Liver (tissue), 9 donors: Measurements from ENCODE around the gene PITPNM3. TPM values are rescaled to one million over a fixed set of nuclear protein-coding genes. Genes with fewer than 3 reads are reported as not detected.

Experiments used
- DNase-seq: peaks from one replicate; pipeline ENCODE4 v3.0.0-alpha.2; 2017; ENCODE audit warnings: low spot score
- H3K27ac ChIP-seq, 2 donors: one replicate each; pipeline ENCODE4 v1.7.0; 2013; ENCODE audit warnings: inconsistent platforms in 2 of 2, low read length in 2 of 2, control low read depth in 1 of 2, low read depth in 1 of 2, mild to moderate bottlenecking in 1 of 2
- H3K27me3 ChIP-seq, 4 donors: one replicate each; pipeline versions ENCODE4 v1.6.1 to v1.7.0; 2013; ENCODE audit warnings: low read length in 3 of 4, inconsistent platforms in 1 of 4, mild to moderate bottlenecking in 1 of 4, moderate library complexity in 1 of 4; ENCODE audit not compliant: control insufficient read depth in 4 of 4, insufficient read depth in 4 of 4
- H3K36me3 ChIP-seq, 4 donors: one replicate each; pipeline versions ENCODE4 v1.6.1 to v1.7.0; 2013; ENCODE audit warnings: low read length in 3 of 4, mild to moderate bottlenecking in 3 of 4, low read depth in 1 of 4, moderate library complexity in 1 of 4; ENCODE audit not compliant: control insufficient read depth in 4 of 4, insufficient read depth in 3 of 4
- H3K4me1 ChIP-seq, 4 donors: one replicate each; pipeline versions ENCODE4 v1.6.1 to v1.7.0; 2013; ENCODE audit warnings: low read length in 3 of 4, mild to moderate bottlenecking in 3 of 4, moderate library complexity in 1 of 4; ENCODE audit not compliant: control insufficient read depth in 4 of 4, insufficient read depth in 4 of 4
- H3K4me3 ChIP-seq, 3 donors: one replicate each; pipeline versions ENCODE4 v1.6.1 to v1.7.0; 2013; ENCODE audit warnings: low read length in 3 of 3, control low read depth in 1 of 3, low read depth in 1 of 3, mild to moderate bottlenecking in 1 of 3
- H3K9ac ChIP-seq, 2 donors: one replicate each; pipeline ENCODE4 v1.7.0; 2013; ENCODE audit warnings: low read length in 2 of 2, mild to moderate bottlenecking in 2 of 2, moderate library complexity in 2 of 2, control low read depth in 1 of 2, low read depth in 1 of 2
- H3K9me3 ChIP-seq, 4 donors: one replicate each; pipeline versions ENCODE4 v1.6.1 to v1.7.0; 2013; ENCODE audit warnings: low read length in 3 of 4; ENCODE audit not compliant: control insufficient read depth in 4 of 4
- EGR1 ChIP-seq, 2 donors: IDR thresholded peaks; 2 replicates each; pipeline ENCODE4 v1.6.1; 2016 to 2018; ENCODE audit warnings: antibody characterized with exemption in 2 of 2, low read depth in 2 of 2
- FOXA1 ChIP-seq: IDR thresholded peaks from 2 replicates; pipeline ENCODE4 v1.6.1; 2016; ENCODE audit warnings: antibody characterized with exemption
- FOXA2 ChIP-seq: IDR thresholded peaks from 2 replicates; pipeline ENCODE4 v1.6.1; 2016; ENCODE audit warnings: antibody characterized with exemption
- GABPA ChIP-seq, 2 donors: IDR thresholded peaks in 1 of 2; conservative IDR thresholded peaks in 1 of 2; 2 replicates each; pipeline ENCODE4 v1.6.1; 2016; ENCODE audit warnings: antibody characterized with exemption in 2 of 2, mild to moderate bottlenecking in 1 of 2, moderate library complexity in 1 of 2
- HNF4A ChIP-seq, 2 donors: conservative IDR thresholded peaks; 2 replicates each; pipeline ENCODE4 v1.6.1; 2016; ENCODE audit warnings: antibody characterized with exemption in 2 of 2, mild to moderate bottlenecking in 2 of 2
- HNF4G ChIP-seq: IDR thresholded peaks from 2 replicates; pipeline ENCODE4 v1.6.1; 2016; ENCODE audit warnings: antibody characterized with exemption
- JUND ChIP-seq, 2 donors: IDR thresholded peaks; 2 replicates each; pipeline ENCODE4 v1.6.1; 2016; ENCODE audit warnings: antibody characterized with exemption in 2 of 2
- NR2F2 ChIP-seq: IDR thresholded peaks from 2 replicates; pipeline ENCODE4 v1.6.1; 2016; ENCODE audit warnings: antibody characterized with exemption
- RAD21 ChIP-seq, 2 donors: IDR thresholded peaks; 2 replicates each; pipeline ENCODE4 v1.6.1; 2016; ENCODE audit warnings: antibody characterized with exemption in 2 of 2, mild to moderate bottlenecking in 2 of 2
- RXRA ChIP-seq, 2 donors: IDR thresholded peaks; 2 replicates each; pipeline ENCODE4 v1.6.1; 2017 to 2018; ENCODE audit warnings: antibody characterized with exemption in 2 of 2, mild to moderate bottlenecking in 1 of 2
- SP1 ChIP-seq: IDR thresholded peaks from 2 replicates; pipeline ENCODE4 v1.6.1; 2018; ENCODE audit warnings: antibody characterized with exemption, mild to moderate bottlenecking
- WGBS: extraction: QIAGEN DNeasy Blood & Tissue Kit; methylation state at CpG from one replicate; pipeline ENCODE4 v1.1.7; 2013; 5-methylcytosine and 5-hydroxymethylcytosine counted together
- polyA plus RNA-seq, 2 donors: library from polyadenylated mRNA; stranded (reverse) in 1 of 2; unstranded in 1 of 2; fragments of 200-250 nt in 1 of 2; fragments of >200 nt in 1 of 2; fragmentation: Nextera tagmentation in 1 of 2; extraction: Ambion mirVana in 1 of 2; gene quantifications; one replicate each; pipeline versions ENCODE4 v1.2.1 to v1.2.3, GENCODE V29; 2013 to 2015
- total RNA-seq, 2 donors: library from RNA; depleted of rRNA; stranded (reverse); fragments of >200 nt; gene quantifications; one replicate each; pipeline ENCODE4 v1.2.3, GENCODE V29; 2014
- TF ChIP-seq, protein P1 (sequence below): fragments of 150-350 bp; IDR thresholded peaks from 2 replicates; pipeline ENCODE4 v1.5.1; 2017; ENCODE audit warnings: improper control_type of control experiment, low read depth, low read length; ENCODE audit not compliant: missing input control
- TF ChIP-seq, protein P2 (sequence below): IDR thresholded peaks from 2 replicates; pipeline ENCODE4 v1.6.1; 2016; ENCODE audit warnings: antibody characterized with exemption
- TF ChIP-seq, protein P3 (sequence below): IDR thresholded peaks from 2 replicates; pipeline ENCODE4 v1.6.1; 2016; ENCODE audit warnings: antibody characterized with exemption
- TF ChIP-seq, protein P4 (sequence below): IDR thresholded peaks from 2 replicates; pipeline ENCODE4 v1.6.1; 2016; ENCODE audit warnings: antibody characterized with exemption
- TF ChIP-seq, protein P5 (sequence below): IDR thresholded peaks from 2 replicates; pipeline ENCODE4 v1.6.1; 2016; ENCODE audit warnings: antibody characterized with exemption, mild to moderate bottlenecking
- donor health status: healthy.
- donor health status: healthy.
- donor health status: healthy.
- donor health status: healthy.
- donor health status: healthy.

Gene PITPNM3
- total and polyA plus RNA-seq, 4 donors, result 1.5 to 5.0 (median 1.8) TPM

DNA sequence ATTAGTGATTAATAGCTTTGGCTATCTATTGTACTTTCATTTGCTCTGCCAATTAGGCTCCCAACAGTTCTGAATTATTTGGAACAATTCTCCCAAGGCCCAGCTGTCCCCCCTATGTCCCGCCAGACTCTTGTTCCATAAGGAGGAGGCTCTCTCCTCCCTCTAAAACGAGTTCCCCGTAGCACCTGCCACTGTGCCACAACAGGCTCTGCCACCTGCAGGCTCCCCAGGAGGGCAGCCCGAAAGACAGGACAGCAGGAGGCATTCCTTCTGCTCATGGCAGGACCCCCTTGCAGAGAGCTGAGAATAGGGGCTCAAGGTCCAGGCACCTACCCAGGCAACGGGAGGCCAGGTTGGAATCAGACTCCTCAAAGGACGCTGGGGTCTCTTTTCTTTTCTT lies 9.0 kb downstream of the PITPNM3 start (continued):
- TF ChIP-seq, protein P1, sequence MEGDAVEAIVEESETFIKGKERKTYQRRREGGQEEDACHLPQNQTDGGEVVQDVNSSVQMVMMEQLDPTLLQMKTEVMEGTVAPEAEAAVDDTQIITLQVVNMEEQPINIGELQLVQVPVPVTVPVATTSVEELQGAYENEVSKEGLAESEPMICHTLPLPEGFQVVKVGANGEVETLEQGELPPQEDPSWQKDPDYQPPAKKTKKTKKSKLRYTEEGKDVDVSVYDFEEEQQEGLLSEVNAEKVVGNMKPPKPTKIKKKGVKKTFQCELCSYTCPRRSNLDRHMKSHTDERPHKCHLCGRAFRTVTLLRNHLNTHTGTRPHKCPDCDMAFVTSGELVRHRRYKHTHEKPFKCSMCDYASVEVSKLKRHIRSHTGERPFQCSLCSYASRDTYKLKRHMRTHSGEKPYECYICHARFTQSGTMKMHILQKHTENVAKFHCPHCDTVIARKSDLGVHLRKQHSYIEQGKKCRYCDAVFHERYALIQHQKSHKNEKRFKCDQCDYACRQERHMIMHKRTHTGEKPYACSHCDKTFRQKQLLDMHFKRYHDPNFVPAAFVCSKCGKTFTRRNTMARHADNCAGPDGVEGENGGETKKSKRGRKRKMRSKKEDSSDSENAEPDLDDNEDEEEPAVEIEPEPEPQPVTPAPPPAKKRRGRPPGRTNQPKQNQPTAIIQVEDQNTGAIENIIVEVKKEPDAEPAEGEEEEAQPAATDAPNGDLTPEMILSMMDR, result no peak
- TF ChIP-seq HNF4A (conservative IDR thresholded peaks at IDR 0.05) (no peak), FOXA2 (no peak), EGR1 (IDR thresholded peaks at IDR 0.05; ENCODE audit: low read depth in 2 of 2) (no peak), JUND (IDR thresholded peaks at IDR 0.05) (no peak)

DNA sequence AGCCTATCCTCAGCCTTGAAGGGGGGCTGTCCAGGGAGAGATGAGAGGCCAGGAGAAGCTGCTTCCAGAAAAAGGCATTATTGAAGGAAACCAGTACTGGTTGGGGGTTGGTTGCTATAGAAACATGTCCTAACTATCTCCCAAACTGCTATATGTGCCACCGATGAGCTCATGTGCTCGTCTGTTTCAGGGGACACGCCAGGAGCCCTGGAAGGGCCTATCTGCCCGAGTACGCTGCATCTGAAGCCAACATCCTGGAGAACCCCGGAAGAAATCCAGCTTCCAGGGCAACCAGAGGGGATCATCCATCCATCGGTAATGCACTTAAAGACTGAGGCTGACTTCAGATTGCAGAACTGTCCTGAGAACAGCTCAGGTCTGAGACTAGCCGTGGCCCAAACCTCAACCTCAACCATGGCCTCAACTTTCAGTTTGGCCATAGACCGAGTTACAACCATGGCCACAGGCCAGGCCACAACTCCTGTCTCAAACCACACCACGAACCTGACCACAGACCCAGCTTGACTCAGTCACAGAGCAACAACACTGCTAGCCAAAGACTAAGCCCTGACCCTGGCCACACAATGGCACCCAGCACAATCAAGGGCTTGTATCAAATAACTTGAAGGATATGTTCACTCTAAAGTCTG lies 10.2 kb downstream of the PITPNM3 start:
- H3K27me3 ChIP-seq, result no peaks in the 10 kb centered on the region
- WGBS, result 84% methylated on average over 10 of the region's 10 CpGs
- H3K27ac ChIP-seq, result no peak overlapping the region
- no peak overlapping the region for H3K4me3 ChIP-seq
- H3K4me1 ChIP-seq, result no peaks in the 10 kb centered on the region
- no peak for DNase-seq
- TF ChIP-seq FOXA1 (no peak), JUND (IDR thresholded peaks at IDR 0.05) (no peak), HNF4G (no peak), HNF4A (conservative IDR thresholded peaks at IDR 0.05) (no peak)
- TF ChIP-seq, protein P2, sequence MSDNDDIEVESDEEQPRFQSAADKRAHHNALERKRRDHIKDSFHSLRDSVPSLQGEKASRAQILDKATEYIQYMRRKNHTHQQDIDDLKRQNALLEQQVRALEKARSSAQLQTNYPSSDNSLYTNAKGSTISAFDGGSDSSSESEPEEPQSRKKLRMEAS, result no peak
- TF ChIP-seq, protein P3, sequence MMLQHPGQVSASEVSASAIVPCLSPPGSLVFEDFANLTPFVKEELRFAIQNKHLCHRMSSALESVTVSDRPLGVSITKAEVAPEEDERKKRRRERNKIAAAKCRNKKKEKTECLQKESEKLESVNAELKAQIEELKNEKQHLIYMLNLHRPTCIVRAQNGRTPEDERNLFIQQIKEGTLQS, result no peak
- no peaks in the 10 kb centered on the region for H3K36me3 ChIP-seq
- no peak overlapping the region for H3K9ac ChIP-seq
- no peaks in the 10 kb centered on the region for H3K9me3 ChIP-seq

DNA sequence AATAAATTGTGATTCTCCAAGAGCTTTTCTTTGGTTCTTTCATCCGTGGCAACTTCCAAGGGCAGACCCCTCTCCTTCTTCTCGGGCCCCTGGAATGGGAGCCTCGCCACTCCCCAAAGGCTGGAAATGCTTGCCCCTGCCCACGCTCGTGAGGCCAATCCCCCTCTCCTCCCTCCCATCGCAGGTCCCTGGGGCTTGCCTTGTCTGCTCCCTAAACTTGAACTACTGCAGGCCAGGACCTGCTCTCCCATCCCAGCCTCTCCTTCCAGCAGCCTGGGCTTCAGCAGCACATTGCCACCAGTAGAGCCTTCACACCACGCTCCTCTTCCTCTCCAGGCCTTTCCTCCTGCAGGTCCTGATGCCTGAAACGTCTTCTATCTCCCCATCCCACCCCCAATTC lies 11.1 kb downstream of the PITPNM3 start:
- Histone ChIP-seq H3K27ac (no peak overlapping the region), H3K9ac (no peak overlapping the region), H3K27me3 (no peaks in the 10 kb centered on the region), H3K4me1 (no peaks in the 10 kb centered on the region), H3K4me3 (no peak overlapping the region), H3K36me3 (no peaks in the 10 kb centered on the region), H3K9me3 (no peaks in the 10 kb centered on the region)
- DNase-seq, result no peak
- 82% methylated on average over 8 of the region's 8 CpGs for WGBS
- TF ChIP-seq FOXA2, result no peak
- no peak for TF ChIP-seq NR2F2
- TF ChIP-seq, protein P4, sequence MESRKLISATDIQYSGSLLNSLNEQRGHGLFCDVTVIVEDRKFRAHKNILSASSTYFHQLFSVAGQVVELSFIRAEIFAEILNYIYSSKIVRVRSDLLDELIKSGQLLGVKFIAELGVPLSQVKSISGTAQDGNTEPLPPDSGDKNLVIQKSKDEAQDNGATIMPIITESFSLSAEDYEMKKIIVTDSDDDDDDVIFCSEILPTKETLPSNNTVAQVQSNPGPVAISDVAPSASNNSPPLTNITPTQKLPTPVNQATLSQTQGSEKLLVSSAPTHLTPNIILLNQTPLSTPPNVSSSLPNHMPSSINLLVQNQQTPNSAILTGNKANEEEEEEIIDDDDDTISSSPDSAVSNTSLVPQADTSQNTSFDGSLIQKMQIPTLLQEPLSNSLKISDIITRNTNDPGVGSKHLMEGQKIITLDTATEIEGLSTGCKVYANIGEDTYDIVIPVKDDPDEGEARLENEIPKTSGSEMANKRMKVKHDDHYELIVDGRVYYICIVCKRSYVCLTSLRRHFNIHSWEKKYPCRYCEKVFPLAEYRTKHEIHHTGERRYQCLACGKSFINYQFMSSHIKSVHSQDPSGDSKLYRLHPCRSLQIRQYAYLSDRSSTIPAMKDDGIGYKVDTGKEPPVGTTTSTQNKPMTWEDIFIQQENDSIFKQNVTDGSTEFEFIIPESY, result no peak
- TF ChIP-seq HNF4A (conservative IDR thresholded peaks at IDR 0.05), result no peak
- TF ChIP-seq GABPA (IDR thresholded peaks at IDR 0.05 in 1 of 2, conservative IDR thresholded peaks at IDR 0.05 in 1 of 2), result no peak
- TF ChIP-seq, protein P1, result no peak
- TF ChIP-seq RXRA (IDR thresholded peaks at IDR 0.05), result no peak
- TF ChIP-seq, protein P5, sequence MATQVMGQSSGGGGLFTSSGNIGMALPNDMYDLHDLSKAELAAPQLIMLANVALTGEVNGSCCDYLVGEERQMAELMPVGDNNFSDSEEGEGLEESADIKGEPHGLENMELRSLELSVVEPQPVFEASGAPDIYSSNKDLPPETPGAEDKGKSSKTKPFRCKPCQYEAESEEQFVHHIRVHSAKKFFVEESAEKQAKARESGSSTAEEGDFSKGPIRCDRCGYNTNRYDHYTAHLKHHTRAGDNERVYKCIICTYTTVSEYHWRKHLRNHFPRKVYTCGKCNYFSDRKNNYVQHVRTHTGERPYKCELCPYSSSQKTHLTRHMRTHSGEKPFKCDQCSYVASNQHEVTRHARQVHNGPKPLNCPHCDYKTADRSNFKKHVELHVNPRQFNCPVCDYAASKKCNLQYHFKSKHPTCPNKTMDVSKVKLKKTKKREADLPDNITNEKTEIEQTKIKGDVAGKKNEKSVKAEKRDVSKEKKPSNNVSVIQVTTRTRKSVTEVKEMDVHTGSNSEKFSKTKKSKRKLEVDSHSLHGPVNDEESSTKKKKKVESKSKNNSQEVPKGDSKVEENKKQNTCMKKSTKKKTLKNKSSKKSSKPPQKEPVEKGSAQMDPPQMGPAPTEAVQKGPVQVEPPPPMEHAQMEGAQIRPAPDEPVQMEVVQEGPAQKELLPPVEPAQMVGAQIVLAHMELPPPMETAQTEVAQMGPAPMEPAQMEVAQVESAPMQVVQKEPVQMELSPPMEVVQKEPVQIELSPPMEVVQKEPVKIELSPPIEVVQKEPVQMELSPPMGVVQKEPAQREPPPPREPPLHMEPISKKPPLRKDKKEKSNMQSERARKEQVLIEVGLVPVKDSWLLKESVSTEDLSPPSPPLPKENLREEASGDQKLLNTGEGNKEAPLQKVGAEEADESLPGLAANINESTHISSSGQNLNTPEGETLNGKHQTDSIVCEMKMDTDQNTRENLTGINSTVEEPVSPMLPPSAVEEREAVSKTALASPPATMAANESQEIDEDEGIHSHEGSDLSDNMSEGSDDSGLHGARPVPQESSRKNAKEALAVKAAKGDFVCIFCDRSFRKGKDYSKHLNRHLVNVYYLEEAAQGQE, result no peak
- no peak for TF ChIP-seq RAD21 (IDR thresholded peaks at IDR 0.05)
- TF ChIP-seq, protein P3, result no peak
- TF ChIP-seq HNF4G, result no peak
- no peak for TF ChIP-seq FOXA1
- no peak for TF ChIP-seq SP1
